OCI-LY7 (cell line): Measurements from ENCODE around the gene SLIT3.

Source experiments
- EZH2phosphoT487 ChIP-seq: fragments of 200-600 bp; sonication (generic); IDR thresholded peaks from 2 replicates; pipeline ENCODE4 v1.6.1; 2018; ENCODE audit warnings: low read depth, borderline replicate concordance, mild to moderate bottlenecking, mixed run types, antibody characterized with exemption, low read length, moderate library complexity, mixed read lengths
- TF ChIP-seq, protein P1 (sequence below): fragments of 200-600 bp; sonication (generic); conservative IDR thresholded peaks from 2 replicates; pipeline ENCODE4 v1.5.1; 2014; ENCODE audit warnings: mild to moderate bottlenecking, antibody characterized with exemption, low read length, moderate library complexity, mixed read lengths

DNA sequence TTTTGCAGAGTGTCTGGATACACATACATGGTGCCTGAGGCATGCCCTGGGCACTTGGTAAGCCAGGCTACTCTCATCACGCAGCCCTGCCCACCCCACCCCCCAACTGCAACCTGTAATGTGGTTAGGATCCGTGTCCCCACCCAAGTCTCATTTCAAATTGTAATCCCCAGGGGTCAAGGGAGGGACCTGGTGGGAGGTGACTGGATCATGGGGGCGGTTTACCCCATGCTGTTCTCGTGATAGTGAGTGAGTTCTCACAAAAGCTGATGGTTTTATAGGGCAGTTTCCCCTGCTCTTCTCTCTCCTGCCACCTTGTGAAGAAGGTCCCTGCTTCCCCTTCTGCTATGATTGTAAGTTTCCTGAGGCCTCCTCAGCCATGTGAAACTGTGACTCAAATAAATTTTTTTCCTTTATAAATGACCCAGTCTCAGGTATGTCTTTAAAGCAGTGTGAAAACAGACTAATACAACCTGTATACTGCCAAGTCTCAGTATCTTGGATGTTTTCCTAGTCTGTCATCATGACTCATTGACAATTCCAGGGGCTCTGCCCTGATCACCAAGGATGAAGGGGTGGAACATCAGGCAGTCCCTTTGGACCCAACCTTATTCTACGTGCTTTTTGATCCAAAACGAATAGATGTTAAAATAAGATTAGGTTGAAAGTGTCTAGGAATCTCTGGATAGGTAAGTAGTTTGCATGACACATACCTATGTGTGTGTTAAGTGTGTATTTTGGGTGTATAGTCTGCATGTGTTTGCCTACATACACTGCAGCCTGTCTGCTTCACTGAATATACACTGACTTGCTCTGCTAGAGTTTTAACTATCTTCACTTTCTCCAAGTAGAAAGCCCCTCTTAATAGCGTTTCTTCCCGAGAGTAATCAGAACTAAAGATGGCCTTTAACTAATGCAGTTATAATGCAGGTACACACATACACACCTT lies 293.8 kb downstream of the SLIT3 start:
- TF ChIP-seq, protein P1, sequence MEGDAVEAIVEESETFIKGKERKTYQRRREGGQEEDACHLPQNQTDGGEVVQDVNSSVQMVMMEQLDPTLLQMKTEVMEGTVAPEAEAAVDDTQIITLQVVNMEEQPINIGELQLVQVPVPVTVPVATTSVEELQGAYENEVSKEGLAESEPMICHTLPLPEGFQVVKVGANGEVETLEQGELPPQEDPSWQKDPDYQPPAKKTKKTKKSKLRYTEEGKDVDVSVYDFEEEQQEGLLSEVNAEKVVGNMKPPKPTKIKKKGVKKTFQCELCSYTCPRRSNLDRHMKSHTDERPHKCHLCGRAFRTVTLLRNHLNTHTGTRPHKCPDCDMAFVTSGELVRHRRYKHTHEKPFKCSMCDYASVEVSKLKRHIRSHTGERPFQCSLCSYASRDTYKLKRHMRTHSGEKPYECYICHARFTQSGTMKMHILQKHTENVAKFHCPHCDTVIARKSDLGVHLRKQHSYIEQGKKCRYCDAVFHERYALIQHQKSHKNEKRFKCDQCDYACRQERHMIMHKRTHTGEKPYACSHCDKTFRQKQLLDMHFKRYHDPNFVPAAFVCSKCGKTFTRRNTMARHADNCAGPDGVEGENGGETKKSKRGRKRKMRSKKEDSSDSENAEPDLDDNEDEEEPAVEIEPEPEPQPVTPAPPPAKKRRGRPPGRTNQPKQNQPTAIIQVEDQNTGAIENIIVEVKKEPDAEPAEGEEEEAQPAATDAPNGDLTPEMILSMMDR = no peak
- TF ChIP-seq EZH2phosphoT487 = no peak
